Endothelial cell (in vitro differentiated cells): ENCODE data around the gene TM2D3. TPM values are rescaled to one million over a fixed set of nuclear protein-coding genes. Genes with fewer than 3 reads are reported as not detected.
"Not testable (repeated sequence)": the region's sequence is repeated elsewhere in the genome, so short reads cannot be mapped to it uniquely, and the experiment has no call there.

Source experiments
- DNase-seq: peaks from one replicate; pipeline ENCODE4 v3.0.0; 2021; ENCODE audit warnings: low spot score
- H3K27ac Mint-ChIP-seq: one replicate; pipeline ENCODE4 v1.8.0; 2021; ENCODE audit warnings: mixed read lengths, inconsistent platforms; ENCODE audit not compliant: unreplicated experiment
- H3K27me3 Mint-ChIP-seq: one replicate; pipeline ENCODE4 v1.8.0; 2021; ENCODE audit warnings: mild to moderate bottlenecking, moderate library complexity, mixed read lengths, inconsistent platforms; ENCODE audit not compliant: unreplicated experiment
- H3K36me3 Mint-ChIP-seq: one replicate; pipeline ENCODE4 v1.8.0; 2021; ENCODE audit warnings: mild to moderate bottlenecking, low read depth, mixed read lengths, inconsistent platforms; ENCODE audit not compliant: unreplicated experiment
- H3K4me1 Mint-ChIP-seq: one replicate; pipeline ENCODE4 v1.8.0; 2021; ENCODE audit warnings: mild to moderate bottlenecking, mixed read lengths, inconsistent platforms; ENCODE audit not compliant: unreplicated experiment
- H3K4me3 Mint-ChIP-seq: one replicate; pipeline ENCODE4 v1.8.0; 2021; ENCODE audit warnings: mild to moderate bottlenecking, mixed read lengths, inconsistent platforms; ENCODE audit not compliant: unreplicated experiment
- H3K9me3 Mint-ChIP-seq: one replicate; pipeline ENCODE4 v1.8.0; 2021; ENCODE audit warnings: mixed read lengths, inconsistent platforms; ENCODE audit not compliant: unreplicated experiment
- total RNA-seq: library from RNA; stranded (reverse); fragmentation: NEBNext Ultra II Directional; extraction: Animal tissue kit (Norgen Biotek cat#: 25700); gene quantifications from one replicate; pipeline ENCODE4 v1.2.1, GENCODE V29; 2021; ENCODE audit not compliant: unreplicated experiment
- TF ChIP-seq, protein P1 (sequence below): fragments of 200-600 bp; sonication (generic); IDR thresholded peaks from one replicate; pipeline ENCODE4 v1.5.0; 2021; ENCODE audit warnings: antibody characterized with exemption; ENCODE audit not compliant: unreplicated experiment

TM2D3 gene
- total RNA-seq, 1 donor from 2014 or later, result 37.7 TPM

GRCh38 chr15:101657968-101658784 lies 6.0 kb upstream of the TM2D3 start:
- Mint-ChIP-seq H3K27me3 (peaks cover 3% of the 10 kb centered on the region), H3K4me1 (no peaks in the 10 kb centered on the region), H3K36me3 (peaks cover 7% of the 10 kb centered on the region), H3K4me3 (no peak overlapping the region), H3K9me3 (no peaks in the 10 kb centered on the region), H3K27ac (no peak overlapping the region)
- TF ChIP-seq, protein P1, sequence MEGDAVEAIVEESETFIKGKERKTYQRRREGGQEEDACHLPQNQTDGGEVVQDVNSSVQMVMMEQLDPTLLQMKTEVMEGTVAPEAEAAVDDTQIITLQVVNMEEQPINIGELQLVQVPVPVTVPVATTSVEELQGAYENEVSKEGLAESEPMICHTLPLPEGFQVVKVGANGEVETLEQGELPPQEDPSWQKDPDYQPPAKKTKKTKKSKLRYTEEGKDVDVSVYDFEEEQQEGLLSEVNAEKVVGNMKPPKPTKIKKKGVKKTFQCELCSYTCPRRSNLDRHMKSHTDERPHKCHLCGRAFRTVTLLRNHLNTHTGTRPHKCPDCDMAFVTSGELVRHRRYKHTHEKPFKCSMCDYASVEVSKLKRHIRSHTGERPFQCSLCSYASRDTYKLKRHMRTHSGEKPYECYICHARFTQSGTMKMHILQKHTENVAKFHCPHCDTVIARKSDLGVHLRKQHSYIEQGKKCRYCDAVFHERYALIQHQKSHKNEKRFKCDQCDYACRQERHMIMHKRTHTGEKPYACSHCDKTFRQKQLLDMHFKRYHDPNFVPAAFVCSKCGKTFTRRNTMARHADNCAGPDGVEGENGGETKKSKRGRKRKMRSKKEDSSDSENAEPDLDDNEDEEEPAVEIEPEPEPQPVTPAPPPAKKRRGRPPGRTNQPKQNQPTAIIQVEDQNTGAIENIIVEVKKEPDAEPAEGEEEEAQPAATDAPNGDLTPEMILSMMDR, result no peak
- DNase-seq, result no peak

- Mint-ChIP-seq H3K4me1 (no peaks in the 10 kb centered on the region), H3K9me3 (no peaks in the 10 kb centered on the region), H3K36me3 (peaks cover 7% of the 10 kb centered on the region), H3K27ac (no peak overlapping the region), H3K4me3 (no peak overlapping the region), H3K27me3 (peaks cover 3% of the 10 kb centered on the region)
- DNase-seq, result no peak
- TF ChIP-seq, protein P1, result no peak
These were observed 5.0 kb upstream of the TM2D3 start for GRCh38 chr15:101657171-101657570.

DNA sequence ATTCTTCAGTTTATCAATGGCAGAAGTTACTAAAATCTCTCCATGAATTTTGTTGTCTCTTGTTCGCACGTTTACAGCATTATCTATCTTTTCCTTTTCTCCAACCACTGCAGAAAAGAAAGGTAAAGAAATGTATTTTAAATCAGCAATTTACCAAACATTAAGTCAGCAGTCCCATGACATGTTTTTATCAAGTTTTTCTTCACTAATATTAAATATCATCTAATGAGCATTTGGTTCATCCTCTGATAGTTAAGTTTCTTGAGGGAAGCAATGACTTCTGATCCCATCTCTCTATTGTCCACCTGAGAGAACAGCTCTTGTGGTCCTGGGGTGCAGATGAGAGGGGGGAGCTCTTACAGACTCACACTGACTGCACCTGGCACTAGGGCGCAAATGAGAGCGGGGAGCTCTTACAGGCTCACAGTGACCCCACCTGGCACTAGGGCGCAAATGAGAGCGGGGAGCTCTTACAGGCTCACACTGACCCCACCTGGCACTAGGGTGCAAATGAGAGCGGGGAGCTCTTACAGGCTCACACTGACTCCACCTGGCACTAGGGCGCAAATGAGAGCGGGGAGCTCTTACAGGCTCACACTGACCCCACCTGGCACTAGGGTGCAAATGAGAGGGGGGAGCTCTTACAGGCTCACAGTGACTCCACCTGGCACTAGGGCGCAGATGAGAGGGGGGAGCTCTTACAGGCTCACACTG lies 2.6 kb upstream of the TM2D3 start:
- H3K27ac Mint-ChIP-seq, result not testable (repeated sequence)

GRCh38 chr15:101654171-101654570 lies 2.0 kb upstream of the TM2D3 start:
- Mint-ChIP-seq H3K4me1 (peaks cover 6% of the 10 kb centered on the region), H3K9me3 (no peaks in the 10 kb centered on the region), H3K27ac (no peak overlapping the region), H3K27me3 (peaks cover 8% of the 10 kb centered on the region), H3K4me3 (no peak overlapping the region), H3K36me3 (peaks cover 7% of the 10 kb centered on the region)
- DNase-seq, result no peak
- TF ChIP-seq, protein P1, result no peak

More for the DNA sequence above, 2.6 kb upstream of the TM2D3 start:
- DNase-seq, H3K27me3 Mint-ChIP-seq, H3K9me3 Mint-ChIP-seq, H3K4me1 Mint-ChIP-seq, H3K4me3 Mint-ChIP-seq, H3K36me3 Mint-ChIP-seq: not testable (repeated sequence)

- peaks cover 6% of the 10 kb centered on the region for H3K4me1 Mint-ChIP-seq
- H3K27ac Mint-ChIP-seq, result no peak overlapping the region
- H3K36me3 Mint-ChIP-seq, result peaks cover 7% of the 10 kb centered on the region
- no peaks in the 10 kb centered on the region for H3K9me3 Mint-ChIP-seq
- no peak for DNase-seq
- H3K27me3 Mint-ChIP-seq, result peaks cover 8% of the 10 kb centered on the region
- TF ChIP-seq, protein P1, result no peak
- H3K4me3 Mint-ChIP-seq, result peak overlapping the region; percentile 90
These were observed 727 bp upstream of the TM2D3 start for GRCh38 chr15:101652786-101653430.
